GM21515 (cell line): ENCODE data around the gene PPP1R37.

Experiments
- ATAC-seq: cut with Tn5 transposase; IDR thresholded peaks from one replicate; pipeline ENCODE4 v1.9.1; 2021; ENCODE audit not compliant: unreplicated experiment

PPP1R37 gene

DNA sequence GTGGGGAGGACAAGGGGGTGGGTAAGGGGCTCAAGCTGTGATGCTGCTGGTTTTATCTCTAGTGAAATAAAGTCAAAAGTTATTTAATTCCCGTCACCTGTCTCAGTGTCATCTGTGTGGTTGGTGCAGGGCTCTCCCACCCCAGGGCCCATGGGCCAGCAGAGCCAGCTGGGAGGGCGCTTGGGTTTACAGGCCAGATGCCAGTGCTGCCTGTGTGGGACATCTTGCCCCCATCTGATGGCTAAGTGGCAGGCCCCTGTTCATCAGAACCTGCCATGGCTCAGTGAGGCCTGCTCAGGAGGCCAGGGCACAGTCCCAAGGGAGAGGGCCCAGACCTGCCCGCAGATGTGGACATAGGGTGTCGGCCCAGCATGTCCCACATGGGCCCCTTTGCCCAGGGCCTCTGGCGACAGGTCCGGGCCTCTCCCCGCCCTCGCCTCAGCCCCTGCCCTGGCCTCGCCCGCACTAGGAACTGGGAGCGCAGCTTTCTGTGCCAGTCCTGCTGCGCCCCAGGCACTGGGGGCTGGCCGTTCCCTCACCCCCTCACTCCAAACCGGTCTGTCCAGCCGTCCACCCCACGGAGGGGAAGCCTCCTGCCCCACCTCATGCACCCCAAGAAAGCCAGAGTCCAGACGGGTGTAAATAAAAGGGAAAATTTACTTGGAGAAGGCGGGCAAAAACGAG lies 22.0 kb upstream of the PPP1R37 start:
- ATAC-seq, result no peak

DNA sequence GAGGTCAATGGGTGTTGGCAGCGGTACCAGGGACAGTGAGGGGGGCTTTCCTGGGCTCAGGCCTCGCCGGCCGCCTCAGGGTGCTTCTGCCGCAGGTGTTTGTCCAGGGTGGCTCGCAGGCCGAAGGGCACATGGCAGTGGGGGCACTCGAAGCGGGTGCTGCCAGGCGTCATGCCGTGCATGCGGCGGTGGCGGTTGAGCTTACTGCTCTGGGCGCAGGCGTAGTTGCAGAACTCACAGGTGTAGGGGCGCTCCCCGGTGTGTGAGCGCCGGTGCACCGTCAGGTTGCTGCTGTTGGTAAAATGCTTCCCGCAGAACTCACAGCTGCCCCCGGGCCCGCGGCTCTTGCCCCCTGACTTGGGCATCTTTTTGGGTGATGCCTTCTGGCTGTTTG lies 21.4 kb upstream of the PPP1R37 start:
- no peak for ATAC-seq

DNA sequence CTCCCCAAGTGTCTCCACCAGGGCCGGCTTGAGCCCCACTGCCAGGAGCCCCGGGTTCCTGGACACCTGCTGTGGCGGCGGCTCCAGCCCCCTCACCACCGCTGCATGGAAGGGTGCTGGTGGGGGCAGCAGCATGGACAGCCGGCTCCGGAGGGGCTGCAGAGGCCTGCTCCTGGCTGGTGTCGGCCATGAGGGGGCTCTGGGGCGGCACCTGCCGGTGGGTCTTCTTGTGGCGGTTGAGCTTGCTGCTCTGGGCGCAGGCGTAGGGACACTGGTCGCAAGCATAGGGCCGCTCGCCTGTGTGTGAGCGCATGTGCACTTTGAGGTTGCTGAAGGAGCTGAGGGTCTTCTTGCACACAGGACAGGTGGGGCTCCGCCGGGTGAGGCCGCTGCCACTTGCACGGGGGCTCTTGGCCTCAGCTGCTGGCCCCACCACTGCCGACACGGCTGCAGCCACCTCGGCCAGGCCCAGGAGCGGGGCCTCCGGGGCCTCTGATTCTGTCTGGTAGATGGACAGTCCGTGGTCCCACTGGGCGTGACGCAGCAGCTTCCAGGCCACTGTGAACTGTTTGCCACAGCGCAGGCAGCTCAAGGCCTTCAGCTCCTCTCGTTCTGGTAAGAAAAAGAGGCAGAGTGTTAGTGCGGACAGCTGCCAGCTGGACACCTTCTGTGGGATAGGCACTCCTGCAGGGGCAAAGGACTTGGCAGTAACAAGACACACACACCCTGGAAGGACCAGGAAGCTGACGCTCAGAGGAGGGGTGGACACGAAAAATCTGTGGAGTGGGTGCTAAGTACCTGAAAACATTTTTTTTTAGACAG lies 20.8 kb upstream of the PPP1R37 start:
- no peak for ATAC-seq

DNA sequence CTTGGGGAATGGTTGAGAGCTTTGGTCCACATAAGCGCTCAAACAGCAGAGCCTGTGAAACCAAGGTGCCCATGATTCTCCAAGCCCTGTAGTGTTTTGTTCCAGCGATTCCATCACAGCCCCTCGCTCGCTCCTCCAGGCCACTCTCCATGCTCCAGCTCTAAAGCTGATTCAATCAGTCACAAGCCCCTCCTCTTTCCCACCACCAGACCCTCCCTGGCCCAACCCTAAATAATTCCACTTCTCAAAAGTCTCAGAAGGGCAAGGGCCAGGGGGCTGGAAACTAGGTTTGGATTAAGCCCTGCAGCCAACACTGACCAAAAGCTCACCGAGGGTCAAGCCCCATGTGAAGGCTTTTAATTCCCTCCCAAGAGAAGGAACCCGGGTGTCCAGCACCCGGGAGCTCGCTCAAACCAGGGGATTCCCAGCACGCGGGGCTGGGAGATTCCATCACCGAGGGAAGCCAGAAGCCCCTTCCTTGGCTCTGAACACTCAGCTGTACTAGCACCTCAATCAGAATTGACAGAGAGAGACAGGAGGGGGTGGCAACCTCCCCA lies 18.2 kb upstream of the PPP1R37 start:
- ATAC-seq, result no peak

DNA sequence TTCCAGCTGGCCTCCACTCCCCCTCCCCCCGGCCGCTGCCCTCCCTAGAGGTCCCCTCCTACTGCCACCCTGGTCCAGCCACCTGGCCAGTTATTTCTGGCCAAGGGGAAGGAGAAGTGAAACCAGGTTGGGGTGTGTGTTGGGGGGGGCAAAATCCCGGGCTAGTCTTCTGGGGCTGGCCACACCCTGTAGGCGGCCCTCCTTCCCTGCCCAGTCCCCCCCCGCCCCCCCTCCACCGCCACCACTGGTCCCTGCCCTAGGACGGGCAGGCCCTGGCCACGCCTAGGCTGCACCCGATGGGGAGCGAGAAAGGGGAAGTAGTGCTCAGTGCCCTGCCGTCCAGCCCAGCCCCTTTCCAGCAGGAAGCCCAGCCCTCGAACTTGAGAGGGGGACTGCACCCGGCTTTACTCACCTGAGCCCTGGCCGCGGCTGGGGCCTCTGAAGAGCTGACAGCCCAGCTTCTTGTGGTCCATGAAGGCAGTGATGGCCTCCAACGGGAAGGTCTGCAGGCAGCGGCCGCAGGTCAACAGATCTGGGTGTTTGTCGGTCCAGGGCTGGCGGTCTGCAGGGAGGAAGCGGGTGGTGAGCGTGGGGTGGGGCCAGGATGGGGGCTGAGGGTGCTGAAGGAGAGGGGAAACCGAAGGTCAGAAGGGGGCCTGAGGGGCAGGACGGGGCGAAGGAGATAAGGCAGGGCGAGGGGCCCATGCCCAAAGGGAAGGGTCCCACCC lies 17.5 kb upstream of the PPP1R37 start:
- ATAC-seq, result peak; percentile 49

DNA sequence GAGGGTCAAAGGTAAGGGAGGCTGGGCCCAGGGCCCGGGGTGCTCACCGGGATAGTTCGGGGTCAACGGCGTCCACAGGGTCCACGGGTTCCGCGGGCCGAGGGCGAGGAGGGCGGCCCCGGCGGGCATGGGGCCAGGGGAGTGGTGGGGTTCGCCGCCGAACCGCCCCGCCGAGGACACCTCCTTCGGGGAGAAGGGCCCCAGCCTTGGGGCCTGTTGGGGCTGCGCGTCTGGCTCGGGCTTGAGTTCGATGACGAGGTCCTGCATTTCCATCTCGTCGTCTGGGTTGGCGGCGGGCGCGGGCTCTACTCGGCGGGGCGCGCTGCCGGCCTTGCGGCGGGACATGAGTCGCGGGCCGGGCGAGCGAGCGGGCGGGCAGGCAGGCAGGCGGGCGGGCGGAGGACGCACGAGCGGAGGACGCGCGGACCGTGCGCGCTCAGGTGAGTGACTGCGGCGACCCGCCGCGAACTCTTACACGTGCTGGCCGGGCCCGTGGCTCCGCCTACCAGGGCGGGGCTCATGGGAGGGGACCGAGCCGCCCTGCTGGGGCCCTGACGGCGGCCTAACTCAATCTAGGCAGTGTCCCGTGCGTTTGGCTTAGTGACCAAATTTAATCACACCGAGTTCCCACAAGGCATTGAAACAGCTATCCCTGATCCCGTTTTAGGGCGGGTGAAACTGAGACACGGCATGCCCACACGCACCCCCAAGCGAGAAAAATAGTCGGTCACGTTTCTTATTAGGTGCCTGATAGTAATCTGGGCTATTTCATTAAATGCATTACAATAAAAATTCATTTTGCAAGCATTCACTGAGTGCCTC lies 16.7 kb upstream of the PPP1R37 start, which contains the start of gene ZNF296:
Gene ZNF296, minus strand, starts transcription at position 450 of the 822 bp plus-strand sequence. Its CDS starts 105 bp downstream, at position 345.
- peak; percentile 45 for ATAC-seq

DNA sequence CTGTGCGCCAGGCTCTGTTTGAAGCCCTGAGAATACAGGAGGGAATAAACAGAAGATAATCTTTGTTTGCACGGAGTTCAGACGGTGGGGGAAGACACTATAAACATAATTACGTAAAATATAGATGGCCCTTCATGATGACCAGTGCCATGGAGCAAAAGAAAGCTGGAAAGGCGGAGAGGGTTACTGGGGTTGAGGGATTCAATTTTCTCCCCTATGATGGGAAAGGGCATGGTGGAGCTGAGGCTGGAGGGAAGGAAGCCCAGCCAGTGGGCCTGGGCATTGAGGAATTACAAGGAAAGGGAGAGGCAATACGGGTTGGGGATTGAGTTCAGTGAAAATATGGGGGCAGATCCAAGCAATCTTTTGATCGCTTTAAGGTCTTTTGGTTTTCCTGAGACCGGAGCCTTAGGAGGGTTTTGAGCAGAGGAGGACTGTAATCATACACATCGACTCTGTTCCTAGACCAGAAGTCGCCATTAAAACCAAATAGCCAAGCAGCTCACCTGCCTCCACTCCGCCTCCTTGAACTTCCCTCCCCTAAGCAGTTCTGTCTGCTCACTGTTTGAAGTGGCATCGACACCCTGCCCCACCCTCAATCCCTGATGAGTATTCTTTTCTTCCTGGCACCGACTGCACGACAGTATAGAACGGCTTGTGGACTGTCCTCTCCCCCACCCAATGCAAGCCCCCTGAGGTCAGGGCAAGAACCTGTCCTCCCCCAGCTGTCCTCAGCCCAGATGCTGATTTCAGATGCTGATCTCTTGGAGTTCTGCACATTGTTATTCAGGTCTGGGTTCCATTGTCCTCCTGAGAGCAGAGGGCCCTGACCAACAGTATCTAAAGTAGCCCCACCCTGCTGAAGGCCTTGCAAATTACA lies 15.9 kb upstream of the PPP1R37 start:
- ATAC-seq, result no peak

DNA sequence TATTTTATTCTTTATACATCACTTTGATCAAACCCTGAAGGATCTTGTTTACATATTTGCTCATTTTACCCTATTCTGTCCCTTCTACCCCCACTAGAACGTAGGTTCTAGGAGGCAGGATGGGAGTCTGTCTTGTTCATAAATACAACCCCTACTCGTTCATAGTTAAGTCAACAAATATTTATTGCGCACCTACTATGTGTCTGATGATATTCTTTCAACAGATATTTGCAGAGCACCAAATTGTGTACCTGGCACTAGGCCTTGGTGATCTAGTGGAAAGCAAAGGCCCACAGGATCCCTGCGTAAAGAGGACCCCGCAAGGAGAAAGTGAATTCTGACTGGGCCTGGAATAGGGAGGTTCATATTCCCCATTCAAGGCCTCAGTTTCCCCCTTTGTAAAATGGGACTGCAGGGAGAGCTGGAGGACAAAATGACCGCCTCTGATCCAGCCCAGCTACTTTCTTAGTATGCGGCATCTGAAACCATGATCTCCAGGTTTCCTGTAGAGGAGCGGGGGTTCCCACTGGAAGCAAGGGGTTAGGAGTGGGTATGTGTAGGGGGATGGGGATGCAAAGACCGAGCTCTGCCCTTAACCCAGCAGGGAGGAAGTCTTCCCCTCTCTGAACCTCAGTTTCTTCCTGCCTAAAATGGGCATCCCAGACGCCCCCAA lies 14.5 kb upstream of the PPP1R37 start:
- ATAC-seq, result no peak

DNA sequence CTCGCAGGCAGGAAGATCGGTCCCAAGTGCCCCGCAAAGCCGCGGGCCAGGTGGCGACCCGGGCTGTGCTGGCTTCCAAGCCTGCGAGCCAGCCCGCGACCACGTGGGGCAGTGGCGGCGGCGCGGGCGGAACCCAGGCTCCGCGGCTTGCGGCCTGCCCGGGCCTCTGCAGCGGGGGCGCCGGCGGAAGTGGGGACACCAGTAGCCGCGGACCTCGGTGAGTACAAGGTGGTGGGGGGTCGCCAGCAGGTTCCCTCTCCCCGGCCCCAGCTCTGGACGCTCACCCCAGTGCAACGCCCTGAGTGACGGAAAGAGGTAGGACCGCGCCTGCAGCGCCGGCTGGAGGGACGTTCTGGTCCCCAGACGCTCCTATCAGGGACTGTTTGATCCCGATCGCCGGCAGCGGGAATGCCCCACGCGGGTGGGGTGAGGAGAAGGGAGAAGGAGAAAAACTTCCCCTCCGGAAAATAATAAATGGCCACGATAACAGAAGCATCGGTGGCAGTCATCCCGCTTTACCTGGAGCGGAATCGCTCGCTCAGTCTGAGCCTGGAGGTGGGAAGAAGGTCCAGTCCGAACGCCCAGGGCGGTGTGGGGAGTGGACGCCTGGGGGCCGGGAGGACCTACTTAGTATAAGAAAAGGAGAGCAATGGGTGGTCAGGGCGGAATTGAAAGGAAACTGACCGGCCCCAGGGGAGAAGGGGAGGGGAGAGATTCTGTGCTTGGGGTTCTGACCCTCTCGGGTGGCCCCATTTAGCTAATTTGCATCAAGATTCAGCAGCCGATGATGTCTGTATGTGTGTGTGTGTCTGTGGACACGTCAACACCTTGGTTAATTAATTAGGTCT lies 13.7 kb upstream of the PPP1R37 start, which contains the start of gene GEMIN7:
Gene GEMIN7, plus strand, starts transcription at position 198 of the 848 bp plus-strand sequence. CDS start 10,855 bp downstream, outside the sequence.
- peak; percentile 34 for ATAC-seq

DNA sequence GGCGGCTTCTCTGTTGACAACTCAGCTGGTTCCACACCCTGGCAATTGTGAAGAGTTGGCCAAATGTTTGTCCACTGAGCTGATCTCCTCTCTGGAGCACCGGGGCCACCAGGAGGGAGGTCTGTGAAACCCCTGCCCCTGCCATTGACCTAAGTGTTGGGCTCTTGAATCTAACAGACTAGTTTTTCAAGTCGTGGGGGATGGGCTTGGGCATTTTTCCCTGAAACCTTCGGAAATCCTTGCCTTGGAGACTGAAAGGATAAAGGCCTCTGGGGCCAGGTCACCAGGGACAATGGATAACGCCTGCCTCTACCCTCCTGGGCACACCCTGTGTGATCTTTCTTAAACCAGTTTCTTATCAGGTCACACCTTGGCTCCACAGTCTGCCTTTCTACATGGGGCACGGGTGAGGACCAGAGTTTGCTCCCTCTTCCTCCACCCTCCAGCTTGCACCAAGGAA lies 13.0 kb upstream of the PPP1R37 start:
- no peak for ATAC-seq

DNA sequence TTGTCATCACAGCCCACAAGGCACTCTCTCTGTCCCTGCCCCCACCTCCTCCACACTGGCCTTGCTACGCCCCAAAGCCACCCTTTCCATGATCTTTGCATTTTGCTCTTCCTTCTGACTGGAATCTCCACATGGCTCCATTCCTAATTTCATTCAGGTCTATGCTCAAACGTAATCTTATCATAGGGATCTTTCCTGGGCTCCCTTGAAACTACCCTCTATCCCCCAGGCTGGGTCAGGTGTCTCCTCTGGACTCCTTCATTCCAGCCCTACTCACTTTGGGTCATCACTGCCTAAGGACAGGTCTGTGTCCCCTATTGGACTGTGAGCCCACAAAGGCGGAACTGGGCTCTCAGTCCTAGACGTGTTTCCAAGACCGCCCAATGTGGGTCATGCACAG lies 10.8 kb upstream of the PPP1R37 start:
- no peak for ATAC-seq

DNA sequence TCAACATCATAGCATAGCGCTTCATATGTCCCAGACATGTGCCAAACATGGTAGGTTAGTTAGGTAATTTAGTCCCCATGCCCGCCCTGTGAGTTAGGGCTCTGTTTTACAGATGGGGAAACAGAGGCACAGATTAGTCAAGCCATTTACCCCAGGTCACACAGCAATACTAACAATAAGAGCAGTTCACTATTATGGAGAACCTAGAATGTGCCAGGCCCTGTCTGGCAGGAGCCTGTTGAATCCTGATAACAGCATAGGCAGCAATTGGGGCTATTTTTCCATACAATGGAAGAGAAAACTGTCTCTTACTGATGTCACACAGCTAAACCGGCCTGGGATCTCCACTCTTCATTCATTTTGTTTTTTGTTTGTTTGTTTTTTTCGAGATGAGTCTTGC lies 6.5 kb upstream of the PPP1R37 start:
- no peak for ATAC-seq

DNA sequence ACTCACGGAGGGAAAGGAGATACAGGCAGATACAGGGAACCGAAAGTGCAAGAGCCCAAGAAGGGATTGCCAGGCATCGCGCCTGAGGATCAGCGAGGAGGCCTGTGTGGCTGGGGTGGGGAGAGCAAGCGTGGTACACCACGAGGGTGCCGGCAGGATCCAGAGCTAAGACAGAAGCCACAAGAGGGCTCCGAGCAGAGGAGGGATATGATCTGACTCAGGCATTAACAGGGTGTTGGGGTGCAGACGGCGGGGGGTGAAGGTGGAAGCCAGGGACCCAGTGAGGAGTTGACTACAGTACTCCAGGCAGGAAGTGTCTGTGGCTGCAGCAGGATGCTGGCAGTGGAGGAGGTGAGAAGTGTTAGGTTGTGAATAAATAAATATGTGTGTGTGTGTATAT lies 5.4 kb upstream of the PPP1R37 start:
- no peak for ATAC-seq

DNA sequence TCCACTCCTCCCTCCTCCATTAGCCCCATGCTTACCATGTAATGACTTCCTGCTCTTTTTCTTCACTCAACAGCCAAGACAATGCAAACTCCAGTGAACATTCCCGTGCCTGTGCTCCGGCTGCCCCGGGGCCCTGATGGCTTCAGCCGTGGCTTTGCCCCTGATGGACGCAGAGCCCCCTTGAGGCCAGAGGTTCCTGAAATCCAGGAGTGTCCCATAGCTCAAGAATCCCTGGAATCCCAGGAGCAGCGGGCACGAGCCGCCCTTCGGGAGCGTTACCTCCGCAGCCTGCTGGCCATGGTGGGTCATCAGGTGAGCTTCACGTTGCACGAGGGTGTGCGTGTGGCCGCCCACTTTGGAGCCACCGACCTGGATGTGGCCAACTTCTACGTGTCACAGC lies 2.9 kb upstream of the PPP1R37 start:
- no peak for ATAC-seq

DNA sequence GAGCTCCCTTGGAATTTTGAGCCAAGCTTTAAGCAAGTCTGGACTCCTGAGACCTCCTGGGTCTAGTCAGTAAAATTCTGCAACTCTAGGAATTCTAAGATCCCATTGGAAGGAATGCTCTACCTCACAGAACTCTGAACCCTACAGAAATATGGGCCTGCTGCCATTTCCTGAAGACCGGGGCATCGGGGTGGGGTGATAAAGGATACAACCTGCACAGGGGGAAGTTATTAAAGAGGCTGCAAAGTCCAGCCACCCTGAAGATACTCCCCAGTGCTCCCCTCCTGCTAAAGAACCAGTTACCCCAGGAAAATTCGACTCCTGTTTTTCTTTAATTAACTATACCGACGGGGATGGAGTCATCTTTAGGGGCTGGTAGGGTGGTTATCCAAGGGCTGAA lies 2.4 kb upstream of the PPP1R37 start:
- no peak for ATAC-seq

DNA sequence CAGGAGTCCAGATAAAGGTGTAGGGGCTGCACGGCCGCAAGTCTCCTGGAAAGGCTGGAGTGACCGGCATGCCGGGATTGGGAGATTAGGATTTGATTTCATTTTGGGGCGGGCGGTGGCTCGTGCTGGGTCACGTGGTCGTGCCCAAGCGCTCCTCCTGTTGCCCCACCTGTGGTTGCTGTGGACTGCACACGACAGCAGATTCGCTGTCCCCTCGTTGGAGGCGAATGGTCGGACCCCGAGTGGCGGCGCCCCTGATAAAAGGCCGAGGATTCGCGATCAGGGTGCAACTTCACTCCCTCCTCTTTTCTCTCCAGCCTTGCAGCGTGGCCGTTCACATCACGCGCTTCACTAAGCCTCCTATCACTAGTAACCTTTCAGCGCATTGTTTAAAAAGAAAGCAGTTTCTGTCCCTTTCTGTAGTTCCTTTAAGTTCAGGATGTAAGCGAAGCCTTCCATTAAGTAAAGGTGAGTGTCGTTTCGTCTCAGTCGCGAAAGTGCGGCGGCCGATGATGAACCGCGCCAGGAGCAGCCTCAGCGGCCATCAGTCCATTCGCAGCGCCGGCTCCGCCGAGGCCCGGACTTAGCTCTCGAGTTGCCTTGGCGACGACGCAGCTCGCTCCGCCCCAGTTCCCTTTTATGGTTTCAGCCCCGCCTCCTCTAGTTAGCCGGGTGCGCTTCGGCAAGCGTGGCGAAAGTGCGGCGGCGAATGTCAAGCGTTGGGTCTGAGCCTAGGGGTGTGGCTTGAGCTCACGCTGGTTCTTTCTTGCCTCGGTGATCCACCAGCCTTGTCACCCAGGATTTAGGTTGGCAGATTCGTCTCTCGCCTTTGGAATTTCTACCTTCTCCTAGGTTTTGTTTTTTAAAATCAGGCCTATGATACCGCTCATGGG lies 1.7 kb upstream of the PPP1R37 start:
- peak; percentile 54 for ATAC-seq

DNA sequence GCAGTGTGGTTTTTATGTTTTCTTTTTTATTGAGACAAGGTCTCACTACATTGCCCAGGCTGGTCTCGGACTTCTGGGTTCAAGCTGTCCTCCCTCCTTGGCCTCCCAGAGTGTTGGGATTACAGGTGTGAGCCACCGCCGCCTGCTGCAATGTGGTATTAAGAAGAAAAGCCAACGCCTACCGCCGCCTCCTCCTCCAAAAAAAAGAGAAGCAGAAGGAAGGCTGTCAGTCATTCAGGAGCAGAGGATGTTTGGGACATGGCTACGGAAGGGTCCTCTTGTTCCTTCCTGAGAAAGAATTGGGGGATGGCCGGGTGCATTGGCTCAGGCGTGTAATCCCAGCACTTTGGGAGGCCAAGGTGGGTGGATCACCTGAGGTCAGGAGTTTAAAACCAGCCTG lies 1.2 kb downstream of the PPP1R37 start:
- no peak for ATAC-seq
